Osteocyte (in vitro differentiated cells): ENCODE data around the gene GPR146. TPM values are rescaled to one million over a fixed set of nuclear protein-coding genes. Genes with fewer than 3 reads are reported as not detected.

Experiments
- DNase-seq: peaks from one replicate; pipeline ENCODE4 v3.0.0; 2021; ENCODE audit warnings: mixed read lengths; ENCODE audit not compliant: unreplicated experiment; ENCODE audit errors: extremely low spot score
- H3K27ac Mint-ChIP-seq: one replicate; pipeline ENCODE4 v1.8.0; 2021; ENCODE audit warnings: mild to moderate bottlenecking, mixed read lengths; ENCODE audit not compliant: unreplicated experiment
- H3K27me3 Mint-ChIP-seq: one replicate; pipeline ENCODE4 v1.8.0; 2021; ENCODE audit warnings: mixed read lengths; ENCODE audit not compliant: unreplicated experiment
- H3K36me3 Mint-ChIP-seq: one replicate; pipeline ENCODE4 v1.8.0; 2021; ENCODE audit warnings: mixed read lengths; ENCODE audit not compliant: unreplicated experiment
- H3K4me1 Mint-ChIP-seq: one replicate; pipeline ENCODE4 v1.8.0; 2021; ENCODE audit warnings: mixed read lengths; ENCODE audit not compliant: unreplicated experiment
- H3K4me3 Mint-ChIP-seq: one replicate; pipeline ENCODE4 v1.8.0; 2021; ENCODE audit warnings: mild to moderate bottlenecking, moderate library complexity, mixed read lengths; ENCODE audit not compliant: unreplicated experiment
- H3K9me3 Mint-ChIP-seq: one replicate; pipeline ENCODE4 v1.8.0; 2021; ENCODE audit warnings: mixed read lengths; ENCODE audit not compliant: unreplicated experiment
- total RNA-seq: library from RNA; stranded (reverse); gene quantifications from 2 replicates; pipeline ENCODE4 v1.2.1, GENCODE V29; 2021
- TF ChIP-seq, protein P1 (sequence below): fragments of 200-600 bp; sonication (generic); IDR thresholded peaks from 2 replicates; pipeline ENCODE4 v1.5.0; 2021; ENCODE audit warnings: antibody characterized with exemption, mild to moderate bottlenecking, moderate library complexity

Gene GPR146
- total RNA-seq, 1 donor from 2014 or later: 2.8 TPM

DNA sequence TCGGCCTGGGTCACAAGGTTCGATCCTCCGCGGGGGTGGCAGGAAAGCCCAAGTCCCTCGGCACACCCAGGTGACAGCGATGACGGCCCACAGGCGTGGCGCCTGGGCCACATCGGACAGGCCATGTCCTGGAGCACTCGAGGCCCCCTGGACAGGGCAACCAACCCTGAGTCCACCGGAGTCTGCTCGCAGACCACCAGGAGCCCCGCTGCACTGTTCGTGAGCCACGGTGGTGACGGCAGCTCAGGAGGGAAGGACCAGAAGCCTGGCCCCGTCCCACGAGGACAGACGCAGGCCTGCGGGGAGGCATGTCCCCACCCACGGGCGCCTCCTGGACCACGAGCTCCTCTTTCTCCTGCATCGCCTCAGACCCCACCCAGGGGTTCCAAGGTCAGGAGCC, 22.4 kb upstream of the GPR146 start:
- TF ChIP-seq, protein P1, sequence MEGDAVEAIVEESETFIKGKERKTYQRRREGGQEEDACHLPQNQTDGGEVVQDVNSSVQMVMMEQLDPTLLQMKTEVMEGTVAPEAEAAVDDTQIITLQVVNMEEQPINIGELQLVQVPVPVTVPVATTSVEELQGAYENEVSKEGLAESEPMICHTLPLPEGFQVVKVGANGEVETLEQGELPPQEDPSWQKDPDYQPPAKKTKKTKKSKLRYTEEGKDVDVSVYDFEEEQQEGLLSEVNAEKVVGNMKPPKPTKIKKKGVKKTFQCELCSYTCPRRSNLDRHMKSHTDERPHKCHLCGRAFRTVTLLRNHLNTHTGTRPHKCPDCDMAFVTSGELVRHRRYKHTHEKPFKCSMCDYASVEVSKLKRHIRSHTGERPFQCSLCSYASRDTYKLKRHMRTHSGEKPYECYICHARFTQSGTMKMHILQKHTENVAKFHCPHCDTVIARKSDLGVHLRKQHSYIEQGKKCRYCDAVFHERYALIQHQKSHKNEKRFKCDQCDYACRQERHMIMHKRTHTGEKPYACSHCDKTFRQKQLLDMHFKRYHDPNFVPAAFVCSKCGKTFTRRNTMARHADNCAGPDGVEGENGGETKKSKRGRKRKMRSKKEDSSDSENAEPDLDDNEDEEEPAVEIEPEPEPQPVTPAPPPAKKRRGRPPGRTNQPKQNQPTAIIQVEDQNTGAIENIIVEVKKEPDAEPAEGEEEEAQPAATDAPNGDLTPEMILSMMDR: no peak
- no peaks in the 10 kb centered on the region for H3K9me3 Mint-ChIP-seq

DNA sequence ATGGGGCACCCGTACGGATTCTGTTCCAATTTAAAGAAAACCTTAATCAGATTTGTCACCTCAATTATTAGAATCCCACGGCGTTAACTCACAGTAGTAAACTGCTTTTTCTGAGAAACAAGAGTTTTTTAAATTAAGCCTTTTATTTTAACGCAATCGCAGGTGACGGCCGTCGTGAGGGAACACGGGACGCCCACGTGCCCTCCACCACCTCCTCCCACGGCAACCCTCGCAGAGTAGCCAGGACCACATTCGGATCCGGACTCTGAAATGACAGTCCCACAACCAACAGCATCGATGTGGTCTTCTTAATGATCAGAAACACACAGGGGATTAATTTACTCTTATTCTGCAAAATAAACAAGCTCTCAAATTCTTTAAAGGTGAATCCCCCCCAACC, 22.0 kb upstream of the GPR146 start:
- H3K4me3 Mint-ChIP-seq: no peak overlapping the region
- peaks cover 12% of the 10 kb centered on the region for H3K4me1 Mint-ChIP-seq
- peaks cover 13% of the 10 kb centered on the region for H3K36me3 Mint-ChIP-seq
- no peaks in the 10 kb centered on the region for H3K27me3 Mint-ChIP-seq
- no peaks in the 10 kb centered on the region for H3K9me3 Mint-ChIP-seq
- TF ChIP-seq, protein P1: no peak
- DNase-seq: no peak
- no peak overlapping the region for H3K27ac Mint-ChIP-seq

More for the DNA sequence above, 22.4 kb upstream of the GPR146 start:
- DNase-seq: no peak
- Mint-ChIP-seq H3K36me3 (peaks cover 13% of the 10 kb centered on the region), H3K4me3 (no peak overlapping the region), H3K27ac (no peak overlapping the region), H3K27me3 (no peaks in the 10 kb centered on the region), H3K4me1 (peaks cover 8% of the 10 kb centered on the region)

DNA sequence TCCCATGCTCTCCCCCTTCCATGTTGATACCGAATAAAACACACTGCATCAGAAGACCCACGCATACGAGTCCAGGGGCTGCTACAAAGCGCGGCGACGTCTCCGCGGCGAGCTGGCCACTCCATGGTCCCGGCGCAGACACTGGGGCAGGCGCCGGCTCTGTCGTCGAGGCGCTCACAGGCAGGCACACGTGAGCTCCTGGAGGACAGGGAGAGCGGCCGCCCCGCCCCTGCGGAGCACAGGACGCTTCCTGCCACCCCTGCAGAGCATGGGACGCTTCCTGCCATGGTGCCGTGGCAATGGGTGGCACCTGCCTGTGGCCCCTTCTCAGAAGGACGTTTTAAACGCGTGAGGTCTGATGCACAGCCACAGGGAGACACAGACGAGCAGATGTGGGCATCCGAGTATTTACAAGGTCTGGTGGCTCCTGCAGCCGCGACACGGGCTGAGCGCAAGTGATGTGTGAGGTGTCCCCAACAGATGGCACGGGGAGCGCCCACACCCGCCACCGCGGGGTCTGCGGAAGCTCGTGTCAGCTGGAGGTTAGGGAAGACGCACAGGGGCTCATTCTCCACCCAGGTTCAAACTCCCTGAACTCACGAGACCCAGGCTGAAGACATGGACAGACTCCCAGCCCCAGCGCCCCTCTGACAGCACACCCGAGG, 21.4 kb upstream of the GPR146 start:
- TF ChIP-seq, protein P1: no peak
- H3K4me3 Mint-ChIP-seq: no peak overlapping the region
- peaks cover 14% of the 10 kb centered on the region for H3K4me1 Mint-ChIP-seq
- no peak overlapping the region for H3K27ac Mint-ChIP-seq
- no peaks in the 10 kb centered on the region for H3K9me3 Mint-ChIP-seq
- H3K27me3 Mint-ChIP-seq: no peaks in the 10 kb centered on the region
- DNase-seq: no peak
- H3K36me3 Mint-ChIP-seq: peaks cover 13% of the 10 kb centered on the region

DNA sequence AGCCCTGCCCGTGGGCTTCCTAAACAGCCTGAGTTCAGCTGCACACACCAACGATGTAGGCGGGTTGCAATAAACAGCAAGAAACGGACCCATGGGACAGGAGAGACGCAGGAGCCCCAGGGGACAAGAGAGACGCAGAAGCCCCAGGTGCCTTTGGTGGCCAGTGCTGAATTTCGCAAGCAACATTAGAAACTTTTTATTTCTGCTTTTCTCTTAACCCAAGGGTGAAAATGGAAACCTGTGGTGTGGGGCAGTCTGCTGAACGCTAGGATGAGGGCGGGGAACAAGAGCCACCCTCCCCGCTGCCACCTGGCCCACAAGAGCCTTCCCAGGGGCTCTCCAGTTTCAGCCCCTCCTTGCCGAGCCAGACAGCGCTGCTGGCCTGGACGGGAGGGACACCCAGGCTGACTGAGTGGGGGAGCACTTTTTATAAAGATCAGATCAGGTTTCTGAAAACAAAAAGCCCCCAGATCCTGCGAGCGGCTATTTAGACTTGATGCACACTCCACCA, 20.0 kb upstream of the GPR146 start:
- H3K27ac Mint-ChIP-seq: no peak overlapping the region

More for the DNA sequence above, 20.0 kb upstream of the GPR146 start:
- Mint-ChIP-seq H3K9me3 (no peaks in the 10 kb centered on the region), H3K4me3 (no peak overlapping the region), H3K36me3 (peaks cover 9% of the 10 kb centered on the region), H3K27me3 (no peaks in the 10 kb centered on the region), H3K4me1 (peaks cover 19% of the 10 kb centered on the region)
- TF ChIP-seq, protein P1: no peak
- no peak for DNase-seq
